ENCODE measurements around the gene ZNF701. TPM values are rescaled to one million over a fixed set of nuclear protein-coding genes. Genes with fewer than 3 reads are reported as not detected.
"Not testable (repeated sequence)": the region's sequence is repeated elsewhere in the genome, so short reads cannot be mapped to it uniquely, and the experiment has no call there.

The ZNF701 gene
- total and polyA plus RNA-seq, 12 donors = 3.0 to 27.9 (median 20.1) TPM

- DNase-seq (no peak), ATAC-seq (no peak)
- WGBS, 2 donors = 87 to 95% methylated on average over 6 of the region's 6 CpGs
- Histone ChIP-seq H3K4me3 (no peak overlapping the region), H3K4me1 (peaks cover 4 to 13% (median 12%) of the 10 kb centered on the region in 9 donors), H3K9me3 (peaks cover 0 to 77% (median 0%) of the 10 kb centered on the region in 11 donors), H3K36me3 (peaks cover 0 to 39% (median 19%) of the 10 kb centered on the region in 9 donors), H3K27ac (no peak overlapping the region), H3K27me3 (no peaks in the 10 kb centered on the region)
- TF ChIP-seq CTCF (IDR thresholded peaks at IDR 0.05) = no peak
- intact Hi-C loops (cut with DNase I) = loop anchor here in 2 of 10 donors (5.0 to 10.0 kb wide), 2 partner anchors 39 to 171 kb away; partner anchors contain the start of genes ZNF528 (in 1 of the 2) and ZNF808 (in 1 of the 2)
These were observed 4.0 kb upstream of the ZNF701 start for GRCh38 chr19:52566121-52566520.

- Histone ChIP-seq H3K9me3 (peaks cover 0 to 73% (median 0%) of the 10 kb centered on the region in 11 donors), H3K36me3 (peaks cover 0 to 35% (median 17%) of the 10 kb centered on the region in 9 donors), H3K27me3 (no peaks in the 10 kb centered on the region), H3K4me3 (no peak overlapping the region), H3K4me1 (peaks cover 4 to 17% (median 12%) of the 10 kb centered on the region in 9 donors), H3K27ac (no peak overlapping the region)
- TF ChIP-seq CTCF (IDR thresholded peaks at IDR 0.05) = no peak
- ATAC-seq (no peak), DNase-seq (no peak)
- WGBS, 2 donors = 90 to 91% methylated on average over 2 of the region's 2 CpGs
- intact Hi-C loops (cut with DNase I) = loop anchor here in 2 of 10 donors (5.0 to 10.0 kb wide), 2 partner anchors 39 to 172 kb away; partner anchors contain the start of genes ZNF528 (in 1 of the 2) and ZNF808 (in 1 of the 2)
These were observed 3.5 kb upstream of the ZNF701 start for GRCh38 chr19:52566588-52566987.

GRCh38 chr19:52567921-52568320, 2.2 kb upstream of the ZNF701 start:
- H3K9me3 ChIP-seq = peaks cover 0 to 64% (median 0%) of the 10 kb centered on the region in 11 donors
- ATAC-seq = no peak
- peaks cover 0 to 33% (median 5%) of the 10 kb centered on the region in 9 donors for H3K36me3 ChIP-seq
- intact Hi-C loops (cut with DNase I) = loop anchor here in 2 of 10 donors (5.0 to 10.0 kb wide), 2 partner anchors 41 to 173 kb away; partner anchors contain the start of genes ZNF528 (in 1 of the 2) and ZNF808 (in 1 of the 2)
- peaks cover 4 to 17% (median 12%) of the 10 kb centered on the region in 9 donors for H3K4me1 ChIP-seq
- H3K27ac ChIP-seq = no peak overlapping the region
- no peak for DNase-seq
- WGBS, 2 donors = 97 to 98% methylated on average over 14 of the region's 14 CpGs
- H3K4me3 ChIP-seq = no peak overlapping the region
- no peak for TF ChIP-seq CTCF (IDR thresholded peaks at IDR 0.05)
- no peaks in the 10 kb centered on the region for H3K27me3 ChIP-seq

GRCh38 chr19:52569638-52569999, 468 bp upstream of the ZNF701 start:
- DNase-seq (peak in 1 of 2 donors; percentile 41), ATAC-seq (peak; percentile 15 to 51 (median 42))
- intact Hi-C loops (cut with DNase I) = loop anchor here in 2 of 10 donors (5.0 to 10.0 kb wide), 2 partner anchors 42 to 175 kb away; partner anchors contain the start of genes ZNF528 (in 1 of the 2) and ZNF808 (in 1 of the 2)
- peaks cover 4 to 17% (median 12%) of the 10 kb centered on the region in 9 donors for H3K4me1 ChIP-seq
- peaks cover 0 to 33% (median 5%) of the 10 kb centered on the region in 9 donors for H3K36me3 ChIP-seq
- H3K9me3 ChIP-seq = peaks cover 0 to 49% (median 0%) of the 10 kb centered on the region in 11 donors
- peak overlapping the region in 9 of 10 donors; percentile 78 to 91 (median 83) for H3K27ac ChIP-seq
- H3K27me3 ChIP-seq = not testable (repeated sequence)
- H3K4me3 ChIP-seq = peak overlapping the region; percentile 48 to 87 (median 73)
- 3 to 5% methylated on average over 13 of the region's 13 CpGs for WGBS, 2 donors

All from heart right ventricle (tissue), 16 donors.